GM21528 (cell line): Measurements from ENCODE around the gene TRAP1.

Source experiments
- ATAC-seq: cut with Tn5 transposase; IDR thresholded peaks from one replicate; pipeline ENCODE4 v1.9.1; 2021; ENCODE audit warnings: mild to moderate bottlenecking, moderate library complexity; ENCODE audit not compliant: unreplicated experiment, low FRiP score

Gene TRAP1

GRCh38 chr16:3652373-3653195, 64.7 kb downstream of the TRAP1 start:
- ATAC-seq = no peak

GRCh38 chr16:3651461-3652372, 65.6 kb downstream of the TRAP1 start:
- no peak for ATAC-seq

GRCh38 chr16:3650631-3651265, 66.6 kb downstream of the TRAP1 start:
- ATAC-seq = no peak

GRCh38 chr16:3646348-3646920, 70.9 kb downstream of the TRAP1 start:
- ATAC-seq = no peak

- no peak for ATAC-seq
These were observed 71.6 kb downstream of the TRAP1 start for GRCh38 chr16:3645504-3646347.

- ATAC-seq = no peak
These were observed 72.2 kb downstream of the TRAP1 start for GRCh38 chr16:3645108-3645503.

- ATAC-seq = no peak
These were observed 74.1 kb downstream of the TRAP1 start for GRCh38 chr16:3643095-3643730.

GRCh38 chr16:3642397-3643094, 74.8 kb downstream of the TRAP1 start:
- no peak for ATAC-seq

GRCh38 chr16:3641801-3642396, 75.4 kb downstream of the TRAP1 start:
- ATAC-seq = no peak

- no peak for ATAC-seq
These were observed 76.5 kb downstream of the TRAP1 start for GRCh38 chr16:3640632-3641501.

GRCh38 chr16:3640207-3640606, 77.1 kb downstream of the TRAP1 start:
- ATAC-seq = no peak

- no peak for ATAC-seq
These were observed 78.2 kb downstream of the TRAP1 start for GRCh38 chr16:3638916-3639644.

GRCh38 chr16:3637371-3637923, 79.9 kb downstream of the TRAP1 start:
- ATAC-seq = no peak

GRCh38 chr16:3625911-3626732, 91.2 kb downstream of the TRAP1 start:
- peak; percentile 53 for ATAC-seq

GRCh38 chr16:3625331-3625730, 92.0 kb downstream of the TRAP1 start:
- ATAC-seq = no peak

GRCh38 chr16:3623642-3624041, 93.7 kb downstream of the TRAP1 start:
- no peak for ATAC-seq
